Measurements from ENCODE around the gene THOC2.
"Not testable (repeated sequence)": the region's sequence is repeated elsewhere in the genome, so short reads cannot be mapped to it uniquely, and the experiment has no call there.

The THOC2 gene

GRCh38 chrX:123732670-123733363 lies at the start of gene THOC2:
TSS of gene THOC2 (minus strand) at chrX:123733052. CDS start at chrX:123733022, 30 bp downstream.
- peak within 1 kb of the TSS; percentile 69 for H3K4me3 ChIP-seq (ENCODE audit: low read depth, low read length)
- peak; percentile 41 for TF ChIP-seq CTCF (IDR thresholded peaks at IDR 0.05; ENCODE audit: low read depth, low read length, missing control alignments)
- DNase-seq (ENCODE audit: low read depth) = peak; percentile 49

GRCh38 chrX:123781786-123782185 lies 48.9 kb upstream of the THOC2 start:
- not testable (repeated sequence) for DNase-seq (ENCODE audit: low read depth)

GRCh38 chrX:123779908-123780396 lies 47.1 kb upstream of the THOC2 start:
- no peak overlapping the region for H3K4me3 ChIP-seq (ENCODE audit: low read depth, low read length)
- TF ChIP-seq CTCF (IDR thresholded peaks at IDR 0.05; ENCODE audit: low read depth, low read length, missing control alignments) = no peak
- no peak for DNase-seq (ENCODE audit: low read depth)

More at GRCh38 chrX:123781786-123782185, 48.9 kb upstream of the THOC2 start:
- H3K4me3 ChIP-seq (ENCODE audit: low read depth, low read length) = not testable (repeated sequence)

- TF ChIP-seq CTCF (IDR thresholded peaks at IDR 0.05; ENCODE audit: low read depth, low read length, missing control alignments) = no peak
- H3K4me3 ChIP-seq (ENCODE audit: low read depth, low read length) = no peak overlapping the region
- no peak for DNase-seq (ENCODE audit: low read depth)
Observed at GRCh38 chrX:123773258-123773988, 40.6 kb upstream of the THOC2 start.

GRCh38 chrX:123771449-123772064 lies 38.7 kb upstream of the THOC2 start:
- no peak for DNase-seq (ENCODE audit: low read depth)
- H3K4me3 ChIP-seq (ENCODE audit: low read depth, low read length) = no peak overlapping the region

GRCh38 chrX:123764967-123765871 lies 32.4 kb upstream of the THOC2 start:
- peak; percentile 16 for DNase-seq (ENCODE audit: low read depth)
- peak overlapping the region; percentile 42 for H3K4me3 ChIP-seq (ENCODE audit: low read depth, low read length)
- TF ChIP-seq CTCF (IDR thresholded peaks at IDR 0.05; ENCODE audit: low read depth, low read length, missing control alignments) = no peak

More at GRCh38 chrX:123771449-123772064, 38.7 kb upstream of the THOC2 start:
- TF ChIP-seq CTCF (IDR thresholded peaks at IDR 0.05; ENCODE audit: low read depth, low read length, missing control alignments) = no peak

- H3K4me3 ChIP-seq (ENCODE audit: low read depth, low read length); DNase-seq (ENCODE audit: low read depth): not testable (repeated sequence)
Observed at GRCh38 chrX:123759849-123760248, 27.0 kb upstream of the THOC2 start.

GRCh38 chrX:123757794-123758193 lies 24.9 kb upstream of the THOC2 start:
- DNase-seq (ENCODE audit: low read depth); H3K4me3 ChIP-seq (ENCODE audit: low read depth, low read length): not testable (repeated sequence)

Data from GM12864 (cell line).